ENCODE measurements around the gene DENND1A. TPM values are rescaled to one million over a fixed set of nuclear protein-coding genes. Genes with fewer than 3 reads are reported as not detected.

Gene DENND1A
- total RNA-seq, 2 experiments from 2014 or later: 21.9 to 23.3 TPM

GRCh38 chr9:123419721-123420591 is 510.0 kb downstream of the DENND1A start:
- Mint-ChIP-seq H3K27me3 (no peaks in the 10 kb centered on the region), H3K36me3 (ENCODE audit: low read depth) (peaks cover 3% of the 10 kb centered on the region), H3K9me3 (no peaks in the 10 kb centered on the region), H3K4me1 (ENCODE audit: low read depth) (no peaks in the 10 kb centered on the region), H3K27ac (no peak overlapping the region), H3K4me3 (no peak overlapping the region)
- CTCF ChIA-PET: no interaction called here
- TF ChIP-seq CTCF (IDR thresholded peaks at IDR 0.05): no peak
- POLR2A ChIA-PET: no interaction called here
- ATAC-seq (no peak), DNase-seq (no peak)
- intact Hi-C loops (cut with micrococcal nuclease): no loop called here

- ChIA-PET CTCF (no interaction called here), POLR2A (no interaction called here)
- no peaks in the 10 kb centered on the region for H3K4me1 Mint-ChIP-seq (ENCODE audit: low read depth)
- H3K27me3 Mint-ChIP-seq: no peaks in the 10 kb centered on the region
- DNase-seq (no peak), ATAC-seq (no peak)
- H3K27ac Mint-ChIP-seq: no peak overlapping the region
- no peak for TF ChIP-seq CTCF (IDR thresholded peaks at IDR 0.05)
- H3K9me3 Mint-ChIP-seq: no peaks in the 10 kb centered on the region
- intact Hi-C loops (cut with micrococcal nuclease): no loop called here
- no peak overlapping the region for H3K4me3 Mint-ChIP-seq
- peaks cover 3% of the 10 kb centered on the region for H3K36me3 Mint-ChIP-seq (ENCODE audit: low read depth)
Observed at GRCh38 chr9:123419091-123419490, 510.8 kb downstream of the DENND1A start.

- Mint-ChIP-seq H3K9me3 (no peaks in the 10 kb centered on the region), H3K36me3 (ENCODE audit: low read depth) (peaks cover 3% of the 10 kb centered on the region), H3K4me1 (ENCODE audit: low read depth) (no peaks in the 10 kb centered on the region), H3K4me3 (no peak overlapping the region), H3K27me3 (no peaks in the 10 kb centered on the region), H3K27ac (no peak overlapping the region)
- no peak for TF ChIP-seq CTCF (IDR thresholded peaks at IDR 0.05)
- DNase-seq (no peak), ATAC-seq (no peak)
- ChIA-PET CTCF (no interaction called here), POLR2A (no interaction called here)
- intact Hi-C loops (cut with micrococcal nuclease): no loop called here
Observed at GRCh38 chr9:123418506-123418905, 511.4 kb downstream of the DENND1A start.

- no peak overlapping the region for H3K4me3 Mint-ChIP-seq
- DNase-seq (no peak), ATAC-seq (no peak)
- H3K27me3 Mint-ChIP-seq: no peaks in the 10 kb centered on the region
- intact Hi-C loops (cut with micrococcal nuclease): no loop called here
- no peaks in the 10 kb centered on the region for H3K4me1 Mint-ChIP-seq (ENCODE audit: low read depth)
- H3K9me3 Mint-ChIP-seq: no peaks in the 10 kb centered on the region
- POLR2A ChIA-PET: no interaction called here
- CTCF ChIA-PET: no interaction called here
- peaks cover 3% of the 10 kb centered on the region for H3K36me3 Mint-ChIP-seq (ENCODE audit: low read depth)
- no peak for TF ChIP-seq CTCF (IDR thresholded peaks at IDR 0.05)
- H3K27ac Mint-ChIP-seq: no peak overlapping the region
Observed at GRCh38 chr9:123418052-123418430, 511.9 kb downstream of the DENND1A start.

GRCh38 chr9:123417289-123418051 is 512.5 kb downstream of the DENND1A start:
- TF ChIP-seq CTCF (IDR thresholded peaks at IDR 0.05): no peak
- ChIA-PET CTCF (interaction anchor here (1.4 kb wide), 1 partner anchor 624 kb away, joined by 3 read pairs; no protein-coding TSS in a partner anchor), POLR2A (no interaction called here)
- Mint-ChIP-seq H3K4me1 (ENCODE audit: low read depth) (no peaks in the 10 kb centered on the region), H3K36me3 (ENCODE audit: low read depth) (peaks cover 3% of the 10 kb centered on the region), H3K9me3 (no peaks in the 10 kb centered on the region), H3K27ac (no peak overlapping the region), H3K4me3 (no peak overlapping the region), H3K27me3 (no peaks in the 10 kb centered on the region)
- intact Hi-C loops (cut with micrococcal nuclease): no loop called here
- DNase-seq: no peak
- no peak for ATAC-seq

Measured in activated CD8-positive, alpha-beta T cell treated with anti-CD3 and anti-CD28 coated beads for 36 hours (primary cell).